Trophoblast cell (in vitro differentiated cells and primary cell): Measurements from ENCODE around the gene SEMA4C.

Source experiments
- DNase-seq, 2 donors: peaks; one replicate each; pipeline ENCODE4 v3.0.0-alpha.2; 2016
- H2AFZ ChIP-seq: 2 replicates; pipeline ENCODE4 v1.6.1; 2013; ENCODE audit warnings: low read length, moderate library complexity, mild to moderate bottlenecking; ENCODE audit not compliant: insufficient read depth, poor library complexity
- H2AK5ac ChIP-seq: 2 replicates; pipeline ENCODE4 v1.6.1; 2013; ENCODE audit warnings: mild to moderate bottlenecking, low read length
- H2BK120ac ChIP-seq: 2 replicates; pipeline ENCODE4 v1.6.1; 2013; ENCODE audit warnings: low read length, mild to moderate bottlenecking, moderate library complexity; ENCODE audit not compliant: insufficient read depth, poor library complexity
- H2BK12ac ChIP-seq: 2 replicates; pipeline ENCODE4 v1.6.1; 2013; ENCODE audit warnings: mild to moderate bottlenecking, low read length, moderate library complexity
- H2BK5ac ChIP-seq: 2 replicates; pipeline ENCODE4 v1.6.1; 2013; ENCODE audit warnings: low read length, low read depth, moderate library complexity, mild to moderate bottlenecking; ENCODE audit not compliant: poor library complexity
- H3K14ac ChIP-seq: 2 replicates; pipeline ENCODE4 v1.6.1; 2013; ENCODE audit warnings: mild to moderate bottlenecking, low read length
- H3K18ac ChIP-seq: 2 replicates; pipeline ENCODE4 v1.6.1; 2013; ENCODE audit warnings: mild to moderate bottlenecking, low read length
- H3K23ac ChIP-seq: 2 replicates; pipeline ENCODE4 v1.6.1; 2013; ENCODE audit warnings: low read length
- H3K27ac ChIP-seq: 2 replicates; pipeline ENCODE4 v1.5.1; 2013; ENCODE audit warnings: low read depth, mild to moderate bottlenecking, inconsistent platforms, low read length, moderate library complexity
- H3K27me3 ChIP-seq: 2 replicates; pipeline ENCODE4 v1.6.1; 2013; ENCODE audit warnings: inconsistent platforms, mild to moderate bottlenecking, low read length, moderate library complexity; ENCODE audit not compliant: insufficient read depth
- H3K36me3 ChIP-seq, 2 experiments: 1 replicate in 1 of 2; 2 replicates in 1 of 2; pipeline ENCODE4 v1.6.1; 2013; ENCODE audit warnings: low read length in 2 of 2, mild to moderate bottlenecking in 2 of 2, moderate library complexity in 1 of 2; ENCODE audit not compliant: insufficient read depth in 2 of 2, control insufficient read depth in 1 of 2
- H3K4ac ChIP-seq: 2 replicates; pipeline ENCODE4 v1.6.1; 2013; ENCODE audit warnings: low read depth, mild to moderate bottlenecking, low read length, moderate library complexity
- H3K4me1 ChIP-seq, 2 experiments: 1 replicate in 1 of 2; 2 replicates in 1 of 2; pipeline ENCODE4 v1.6.1; 2013; ENCODE audit warnings: low read length in 2 of 2, mild to moderate bottlenecking in 2 of 2, moderate library complexity in 1 of 2; ENCODE audit not compliant: insufficient read depth in 2 of 2, control insufficient read depth in 1 of 2
- H3K4me2 ChIP-seq: 2 replicates; pipeline ENCODE4 v1.6.1; 2013; ENCODE audit warnings: inconsistent platforms, mild to moderate bottlenecking, low read length, moderate library complexity
- H3K4me3 ChIP-seq: 2 replicates; pipeline ENCODE4 v1.5.1; 2013; ENCODE audit warnings: mild to moderate bottlenecking, low read depth, low read length, inconsistent platforms
- H3K79me1 ChIP-seq: one replicate; pipeline ENCODE4 v1.6.1; 2013; ENCODE audit warnings: low read length
- H3K79me2 ChIP-seq: 2 replicates; pipeline ENCODE4 v1.6.1; 2013; ENCODE audit warnings: low read length, mild to moderate bottlenecking; ENCODE audit not compliant: control insufficient read depth, insufficient read depth, poor library complexity
- H3K9ac ChIP-seq: 2 replicates; pipeline ENCODE4 v1.6.1; 2013; ENCODE audit warnings: mild to moderate bottlenecking, low read length
- H3K9me3 ChIP-seq: 2 replicates; pipeline ENCODE4 v1.6.1; 2013; ENCODE audit warnings: low read depth, mild to moderate bottlenecking, control low read depth, inconsistent platforms, low read length; ENCODE audit not compliant: insufficient read depth
- H4K12ac ChIP-seq: 2 replicates; pipeline ENCODE4 v1.6.1; 2013; ENCODE audit warnings: low read depth, mild to moderate bottlenecking, low read length, moderate library complexity
- H4K8ac ChIP-seq: 2 replicates; pipeline ENCODE4 v1.6.1; 2013; ENCODE audit warnings: low read depth, mild to moderate bottlenecking, low read length, moderate library complexity
- H4K91ac ChIP-seq: one replicate; pipeline ENCODE4 v1.6.1; 2013; ENCODE audit warnings: low read depth, mild to moderate bottlenecking, low read length, moderate library complexity
- WGBS: extraction: QIAGEN DNeasy Blood & Tissue Kit; methylation state at CpG from one replicate; pipeline ENCODE4 v1.1.7; 2013; ENCODE audit warnings: missing lambda C conversion rate; ENCODE audit not compliant: insufficient read length, insufficient coverage; ENCODE audit errors: extremely low coverage; 5-methylcytosine and 5-hydroxymethylcytosine counted together

SEMA4C gene

DNA sequence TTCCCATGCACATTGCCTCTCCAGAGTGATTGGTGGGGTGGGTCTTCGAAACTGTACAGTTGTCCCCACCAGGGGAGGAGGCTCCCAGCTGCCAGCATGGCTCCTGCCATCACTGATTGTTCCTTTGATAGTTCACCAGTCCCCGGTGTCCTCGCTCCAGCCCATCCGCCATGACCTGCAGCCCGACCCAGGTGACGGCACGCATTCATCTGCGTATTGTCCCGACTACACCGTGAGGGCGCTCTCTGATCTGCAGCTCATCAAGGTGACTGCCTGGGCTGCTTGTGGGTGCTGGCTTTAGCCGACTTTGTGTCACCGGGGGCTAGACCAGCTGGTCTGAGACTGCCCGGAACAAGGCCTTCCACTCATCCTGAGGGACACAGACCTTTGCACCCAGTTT is 41.4 kb downstream of the SEMA4C start:
- Histone ChIP-seq H3K79me2 (no peaks in the 10 kb centered on the region), H2BK5ac (no peak overlapping the region), H3K4me1 (peaks cover 13% of the 10 kb centered on the region in 2 experiments), H4K12ac (no peak overlapping the region), H3K9ac (no peak overlapping the region), H3K14ac (no peak overlapping the region), H4K8ac (no peak overlapping the region), H3K4ac (no peak overlapping the region), H3K23ac (no peak overlapping the region), H3K79me1 (peaks cover 3% of the 10 kb centered on the region), H3K27ac (no peak overlapping the region), H3K4me2 (no peak overlapping the region), H2AK5ac (no peak overlapping the region), H2BK120ac (no peak overlapping the region), H3K4me3 (no peak overlapping the region), H3K36me3 (peaks cover 45% of the 10 kb centered on the region in 2 experiments), H2BK12ac (no peak overlapping the region), H4K91ac (no peak overlapping the region), H3K18ac (no peak overlapping the region), H3K9me3 (peaks cover 4% of the 10 kb centered on the region), H3K27me3 (no peaks in the 10 kb centered on the region), H2AFZ (no peak overlapping the region)
- DNase-seq, result no peak
- WGBS, result no CpG with 5 or more reads among the region's 14 CpGs

DNA sequence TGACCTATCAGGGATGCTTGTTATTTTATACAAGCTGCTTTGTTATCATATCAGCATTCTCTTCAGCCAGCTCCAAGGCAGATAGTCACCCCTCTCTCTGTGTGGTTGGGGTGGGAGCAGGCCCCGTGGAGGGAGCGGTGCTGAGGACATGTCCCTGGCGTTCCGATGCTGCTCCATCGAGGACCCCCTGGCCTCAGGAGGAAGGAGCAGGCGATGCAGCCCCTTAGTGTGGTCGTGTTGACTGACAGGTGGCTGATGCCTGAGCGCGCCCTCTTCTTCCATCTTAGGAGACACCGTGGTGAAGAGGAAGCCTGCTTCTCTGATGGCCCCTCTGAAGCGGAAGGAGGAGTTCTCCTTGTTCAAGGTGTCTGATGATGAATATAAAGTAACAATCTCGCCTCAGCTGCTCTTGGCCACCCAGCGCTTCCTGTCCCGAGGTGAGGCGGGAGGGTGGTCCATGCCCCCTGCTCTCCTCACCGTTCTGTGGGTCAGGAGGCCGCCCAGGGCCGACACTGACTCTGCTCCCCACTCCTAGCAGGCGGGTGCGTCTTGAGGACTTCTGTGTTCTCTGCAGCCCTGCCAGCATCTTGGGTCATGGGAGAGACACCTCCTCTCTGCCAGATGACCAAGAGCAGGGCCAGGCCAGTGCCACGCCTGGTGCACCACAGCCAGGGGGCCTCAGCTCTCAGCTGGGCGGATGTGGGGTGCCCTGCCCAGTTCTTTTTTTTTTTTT is 43.2 kb downstream of the SEMA4C start:
- Histone ChIP-seq H4K12ac (no peak overlapping the region), H2AFZ (no peak overlapping the region), H3K4me1 (no peaks in the 10 kb centered on the region), H3K36me3 (peaks cover 49 to 51% of the 10 kb centered on the region in 2 experiments), H2AK5ac (no peak overlapping the region), H3K9me3 (peaks cover 4% of the 10 kb centered on the region), H4K8ac (no peak overlapping the region), H2BK120ac (no peak overlapping the region), H3K4me3 (no peak overlapping the region), H3K27ac (no peak overlapping the region), H3K27me3 (no peaks in the 10 kb centered on the region), H3K79me2 (no peaks in the 10 kb centered on the region), H3K9ac (no peak overlapping the region), H3K4ac (no peak overlapping the region), H4K91ac (no peak overlapping the region), H3K79me1 (no peaks in the 10 kb centered on the region), H3K23ac (no peak overlapping the region), H2BK12ac (no peak overlapping the region), H3K14ac (no peak overlapping the region), H2BK5ac (no peak overlapping the region), H3K18ac (no peak overlapping the region), H3K4me2 (no peak overlapping the region)
- WGBS, result no CpG with 5 or more reads among the region's 22 CpGs
- DNase-seq, result no peak

DNA sequence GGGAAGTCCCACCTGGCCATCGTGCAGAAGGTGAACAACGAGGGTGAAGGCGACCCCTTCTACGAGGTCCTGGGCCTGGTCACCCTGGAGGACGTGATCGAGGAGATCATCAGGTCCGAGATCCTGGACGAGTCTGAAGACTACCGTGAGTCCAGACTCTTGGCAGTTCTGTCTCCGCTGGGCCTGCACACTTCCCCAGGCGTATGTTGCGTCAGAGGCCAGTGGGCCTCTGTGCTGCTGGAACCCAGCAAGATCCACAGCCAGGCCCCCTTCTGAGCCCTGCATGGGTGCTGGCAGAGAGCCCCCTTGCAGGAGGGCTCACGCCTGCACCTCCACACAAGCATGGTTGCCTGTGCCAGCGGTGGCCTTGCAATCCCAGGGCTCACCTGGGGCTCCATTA is 44.8 kb downstream of the SEMA4C start:
- no peak overlapping the region for H4K8ac ChIP-seq
- H3K36me3 ChIP-seq, result peaks cover 41% of the 10 kb centered on the region in 2 experiments
- no peak overlapping the region for H2AFZ ChIP-seq
- H3K9me3 ChIP-seq, result peaks cover 4% of the 10 kb centered on the region
- WGBS, result no CpG with 5 or more reads among the region's 14 CpGs
- no peak overlapping the region for H2BK5ac ChIP-seq
- no peaks in the 10 kb centered on the region for H3K79me1 ChIP-seq
- H2AK5ac ChIP-seq, result no peak overlapping the region
- H4K91ac ChIP-seq, result no peak overlapping the region
- H2BK120ac ChIP-seq, result no peak overlapping the region
- no peak overlapping the region for H3K4me3 ChIP-seq
- no peak overlapping the region for H3K18ac ChIP-seq
- H3K4me1 ChIP-seq, result no peaks in the 10 kb centered on the region
- no peak overlapping the region for H2BK12ac ChIP-seq
- no peaks in the 10 kb centered on the region for H3K27me3 ChIP-seq
- no peak overlapping the region for H3K9ac ChIP-seq
- H3K4ac ChIP-seq, result no peak overlapping the region
- H3K4me2 ChIP-seq, result no peak overlapping the region
- H3K27ac ChIP-seq, result no peak overlapping the region
- H3K79me2 ChIP-seq, result no peaks in the 10 kb centered on the region
- DNase-seq, result no peak
- H4K12ac ChIP-seq, result no peak overlapping the region
- no peak overlapping the region for H3K14ac ChIP-seq
- no peak overlapping the region for H3K23ac ChIP-seq

DNA sequence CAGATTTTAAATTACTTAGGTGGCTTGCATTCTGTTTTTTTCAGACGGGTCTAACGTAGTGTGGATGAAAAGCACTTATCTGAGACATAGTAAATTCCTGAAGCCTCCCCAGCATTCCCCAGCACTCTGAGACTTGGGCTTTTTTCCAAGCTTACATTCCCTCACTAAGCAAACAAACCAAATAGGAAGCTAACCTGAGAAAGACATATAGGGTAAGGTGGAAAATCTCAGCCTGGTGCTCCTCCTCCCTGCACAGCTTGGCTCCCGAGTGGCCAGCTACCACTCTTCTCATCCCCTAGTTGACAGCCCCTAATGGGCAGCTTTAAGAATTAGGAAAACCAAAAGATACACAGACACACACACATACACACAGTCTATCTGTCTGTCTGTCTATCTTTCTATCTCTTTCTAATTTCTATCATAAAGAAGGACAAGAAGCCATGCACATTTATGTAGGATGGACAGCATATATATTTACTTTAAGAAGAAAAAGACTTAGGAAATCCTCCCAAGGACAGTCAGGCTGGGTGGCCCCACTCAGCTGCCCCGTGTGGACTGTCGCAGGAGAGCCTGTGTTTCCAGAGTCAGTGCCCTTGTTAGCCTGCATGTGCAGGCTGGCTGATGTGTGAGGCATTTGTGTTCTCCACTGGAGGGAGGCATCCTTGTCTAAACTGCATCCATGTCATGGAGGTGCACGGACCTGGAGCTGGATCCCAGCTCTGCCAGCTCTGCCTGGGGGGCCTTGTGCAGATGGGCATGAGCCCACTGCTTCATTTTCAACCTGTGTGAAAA is 45.6 kb downstream of the SEMA4C start:
- no peak overlapping the region for H3K23ac ChIP-seq
- no peak overlapping the region for H3K4me2 ChIP-seq
- no peak overlapping the region for H3K27ac ChIP-seq
- no peak overlapping the region for H2BK120ac ChIP-seq
- no peak overlapping the region for H2AFZ ChIP-seq
- peaks cover 39 to 43% of the 10 kb centered on the region in 2 experiments for H3K36me3 ChIP-seq
- H3K4me3 ChIP-seq, result no peak overlapping the region
- H3K4ac ChIP-seq, result no peak overlapping the region
- H4K8ac ChIP-seq, result no peak overlapping the region
- H3K9me3 ChIP-seq, result peaks cover 4% of the 10 kb centered on the region
- H3K79me1 ChIP-seq, result no peaks in the 10 kb centered on the region
- H4K12ac ChIP-seq, result no peak overlapping the region
- no peak overlapping the region for H4K91ac ChIP-seq
- DNase-seq, result no peak
- peaks cover 0 to 4% of the 10 kb centered on the region in 2 experiments for H3K4me1 ChIP-seq
- no CpG with 5 or more reads among the region's 6 CpGs for WGBS
- H3K79me2 ChIP-seq, result no peaks in the 10 kb centered on the region
- no peak overlapping the region for H2BK12ac ChIP-seq
- no peak overlapping the region for H3K9ac ChIP-seq
- H2BK5ac ChIP-seq, result no peak overlapping the region
- H3K27me3 ChIP-seq, result no peaks in the 10 kb centered on the region
- H3K18ac ChIP-seq, result no peak overlapping the region
- no peak overlapping the region for H2AK5ac ChIP-seq
- no peak overlapping the region for H3K14ac ChIP-seq
